Measurements from ENCODE around the gene EPHA4. TPM values are rescaled to one million over a fixed set of nuclear protein-coding genes. Genes with fewer than 3 reads are reported as not detected.

Gene EPHA4
- total RNA-seq, 4 donors from 2014 or later = 3.5 to 16.5 (median 12.4) TPM

GRCh38 chr2:221568299-221568698 lies 3.8 kb downstream of the EPHA4 start:
- DNase-seq = no peak
- no peaks in the 10 kb centered on the region for H3K36me3 ChIP-seq
- H3K4me1 ChIP-seq = peaks cover 0 to 13% (median under 1%) of the 10 kb centered on the region in 4 donors
- H3K9me3 ChIP-seq = no peaks in the 10 kb centered on the region
- peaks cover 0 to 13% of the 10 kb centered on the region in 2 donors for H3K27me3 ChIP-seq
- H3K27ac ChIP-seq = no peak overlapping the region
- H3K4me3 ChIP-seq = no peak overlapping the region
- TF ChIP-seq POLR2A (IDR thresholded peaks at IDR 0.05) = no peak
- TF ChIP-seq, protein P1, sequence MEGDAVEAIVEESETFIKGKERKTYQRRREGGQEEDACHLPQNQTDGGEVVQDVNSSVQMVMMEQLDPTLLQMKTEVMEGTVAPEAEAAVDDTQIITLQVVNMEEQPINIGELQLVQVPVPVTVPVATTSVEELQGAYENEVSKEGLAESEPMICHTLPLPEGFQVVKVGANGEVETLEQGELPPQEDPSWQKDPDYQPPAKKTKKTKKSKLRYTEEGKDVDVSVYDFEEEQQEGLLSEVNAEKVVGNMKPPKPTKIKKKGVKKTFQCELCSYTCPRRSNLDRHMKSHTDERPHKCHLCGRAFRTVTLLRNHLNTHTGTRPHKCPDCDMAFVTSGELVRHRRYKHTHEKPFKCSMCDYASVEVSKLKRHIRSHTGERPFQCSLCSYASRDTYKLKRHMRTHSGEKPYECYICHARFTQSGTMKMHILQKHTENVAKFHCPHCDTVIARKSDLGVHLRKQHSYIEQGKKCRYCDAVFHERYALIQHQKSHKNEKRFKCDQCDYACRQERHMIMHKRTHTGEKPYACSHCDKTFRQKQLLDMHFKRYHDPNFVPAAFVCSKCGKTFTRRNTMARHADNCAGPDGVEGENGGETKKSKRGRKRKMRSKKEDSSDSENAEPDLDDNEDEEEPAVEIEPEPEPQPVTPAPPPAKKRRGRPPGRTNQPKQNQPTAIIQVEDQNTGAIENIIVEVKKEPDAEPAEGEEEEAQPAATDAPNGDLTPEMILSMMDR (IDR thresholded peaks at IDR 0.05) = no peak

DNA sequence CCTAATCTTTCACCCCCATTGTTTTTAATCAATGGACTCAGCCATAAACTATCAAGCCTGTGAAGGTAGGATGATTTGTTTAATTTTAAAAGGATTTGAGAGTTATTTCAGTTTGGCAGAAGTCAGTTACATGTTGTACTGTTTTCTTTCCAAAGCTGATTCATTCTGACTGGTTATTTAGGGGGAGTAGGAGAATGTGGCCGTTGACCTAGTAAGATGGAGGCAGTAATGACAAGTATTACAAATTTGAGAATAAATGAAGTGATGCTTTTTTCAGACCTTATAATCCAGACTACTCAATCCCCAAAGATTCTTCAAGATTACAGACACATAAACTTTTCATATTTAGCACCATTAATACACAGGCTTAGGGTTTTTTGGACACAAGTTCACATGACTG lies 4.3 kb downstream of the EPHA4 start:
- DNase-seq = no peak
- Histone ChIP-seq H3K9me3 (no peaks in the 10 kb centered on the region), H3K27me3 (peaks cover 0 to 13% of the 10 kb centered on the region in 2 donors), H3K27ac (no peak overlapping the region), H3K36me3 (no peaks in the 10 kb centered on the region), H3K4me3 (no peak overlapping the region), H3K4me1 (peaks cover 0 to 13% (median 0%) of the 10 kb centered on the region in 4 donors)
- no peak for TF ChIP-seq POLR2A (IDR thresholded peaks at IDR 0.05)
- TF ChIP-seq, protein P1 (IDR thresholded peaks at IDR 0.05) = no peak

DNA sequence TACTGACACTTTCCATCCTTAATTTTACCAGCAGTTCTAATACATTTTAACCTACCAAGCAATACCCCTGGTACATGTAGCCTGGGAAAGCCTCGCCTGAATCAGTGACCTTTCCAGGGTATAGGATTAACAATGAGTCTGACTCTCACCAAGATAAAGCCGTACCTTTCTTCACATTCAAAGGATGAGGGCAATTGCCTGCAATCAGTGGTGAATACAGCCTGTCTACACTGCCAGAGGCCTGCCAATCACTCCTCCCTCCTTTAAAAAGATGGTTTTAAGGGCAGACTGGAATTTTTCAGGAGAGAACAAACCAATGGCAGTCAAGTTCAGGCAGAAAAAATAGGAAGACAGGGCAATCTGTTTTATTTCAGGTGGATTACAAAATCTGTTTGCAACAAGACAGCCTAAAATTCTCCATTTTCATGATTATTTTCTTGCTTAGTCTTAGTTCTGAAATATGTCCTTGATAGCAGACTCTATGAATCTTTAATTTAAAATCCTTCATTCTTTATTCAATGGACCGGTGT lies 4.8 kb downstream of the EPHA4 start:
- no peak overlapping the region for H3K4me3 ChIP-seq
- peaks cover 0 to 13% (median 0%) of the 10 kb centered on the region in 4 donors for H3K4me1 ChIP-seq
- DNase-seq = no peak
- H3K36me3 ChIP-seq = no peaks in the 10 kb centered on the region
- H3K27ac ChIP-seq = no peak overlapping the region
- TF ChIP-seq POLR2A (IDR thresholded peaks at IDR 0.05) = no peak
- TF ChIP-seq, protein P1 (IDR thresholded peaks at IDR 0.05) = no peak
- H3K27me3 ChIP-seq = peaks cover 0 to 13% of the 10 kb centered on the region in 2 donors
- no peaks in the 10 kb centered on the region for H3K9me3 ChIP-seq

GRCh38 chr2:221563270-221563985 lies 8.7 kb downstream of the EPHA4 start:
- Histone ChIP-seq H3K27ac (no peak overlapping the region), H3K27me3 (no peaks in the 10 kb centered on the region), H3K4me3 (no peak overlapping the region), H3K9me3 (no peaks in the 10 kb centered on the region), H3K4me1 (no peaks in the 10 kb centered on the region), H3K36me3 (no peaks in the 10 kb centered on the region)
- TF ChIP-seq, protein P1 (IDR thresholded peaks at IDR 0.05) = no peak
- no peak for TF ChIP-seq POLR2A (IDR thresholded peaks at IDR 0.05)
- no peak for DNase-seq

DNA sequence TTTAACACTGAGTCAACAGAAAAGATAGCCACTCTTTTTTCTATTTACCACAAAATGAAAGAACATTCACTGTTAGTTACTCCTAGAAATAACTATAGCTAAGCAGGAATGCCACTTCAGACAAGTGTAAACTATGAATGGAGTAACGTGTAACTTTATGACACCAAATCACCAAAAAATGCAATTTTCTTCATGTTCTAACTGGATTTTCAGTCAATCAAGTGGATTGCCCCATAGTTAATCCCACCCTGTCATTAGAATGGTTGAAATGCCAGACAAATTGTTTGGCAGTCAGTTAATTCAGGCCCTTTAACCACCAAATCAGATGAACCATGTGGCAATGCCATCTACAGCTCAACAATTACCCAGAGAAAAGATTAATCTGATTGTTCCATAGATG lies 9.9 kb downstream of the EPHA4 start:
- DNase-seq = no peak
- Histone ChIP-seq H3K27me3 (no peaks in the 10 kb centered on the region), H3K4me1 (no peaks in the 10 kb centered on the region), H3K9me3 (no peaks in the 10 kb centered on the region), H3K36me3 (no peaks in the 10 kb centered on the region), H3K27ac (no peak overlapping the region), H3K4me3 (no peak overlapping the region)
- TF ChIP-seq POLR2A (IDR thresholded peaks at IDR 0.05) = no peak
- TF ChIP-seq, protein P1 (IDR thresholded peaks at IDR 0.05) = no peak

Measured in Peyer's patch (tissue), 4 donors.